HG03095 (cell line): ENCODE measurements around the gene LCE1C.

Source experiments
- ATAC-seq: cut with Tn5 transposase; IDR thresholded peaks from one replicate; pipeline ENCODE4 v1.9.1; 2021; ENCODE audit warnings: moderate library complexity; ENCODE audit not compliant: unreplicated experiment

The LCE1C gene

DNA sequence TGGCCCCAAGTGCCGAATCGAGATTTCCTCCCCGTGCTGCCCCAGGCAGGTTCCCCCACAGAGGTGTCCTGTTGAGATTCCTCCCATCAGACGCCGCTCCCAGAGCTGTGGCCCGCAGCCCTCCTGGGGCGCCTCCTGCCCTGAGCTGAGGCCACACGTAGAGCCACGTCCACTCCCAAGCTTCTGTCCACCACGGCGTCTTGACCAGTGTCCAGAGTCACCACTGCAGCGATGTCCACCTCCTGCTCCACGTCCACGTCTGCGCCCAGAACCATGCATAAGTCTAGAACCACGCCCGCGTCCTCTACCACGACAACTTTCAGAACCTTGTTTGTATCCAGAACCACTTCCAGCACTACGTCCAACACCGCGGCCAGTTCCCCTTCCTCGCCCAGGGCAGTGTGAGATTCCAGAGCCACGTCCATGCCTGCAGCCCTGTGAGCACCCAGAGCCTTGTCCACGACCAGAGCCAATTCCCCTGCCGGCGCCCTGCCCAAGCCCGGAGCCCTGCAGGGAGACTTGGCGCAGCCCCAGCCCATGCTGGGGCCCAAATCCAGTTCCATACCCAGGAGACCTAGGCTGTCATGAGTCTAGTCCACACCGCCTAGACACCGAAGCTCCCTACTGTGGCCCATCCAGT is 45.8 kb downstream of the LCE1C start:
- ATAC-seq = no peak

GRCh38 chr1:152759453-152760173 is 46.8 kb downstream of the LCE1C start:
- ATAC-seq = no peak

DNA sequence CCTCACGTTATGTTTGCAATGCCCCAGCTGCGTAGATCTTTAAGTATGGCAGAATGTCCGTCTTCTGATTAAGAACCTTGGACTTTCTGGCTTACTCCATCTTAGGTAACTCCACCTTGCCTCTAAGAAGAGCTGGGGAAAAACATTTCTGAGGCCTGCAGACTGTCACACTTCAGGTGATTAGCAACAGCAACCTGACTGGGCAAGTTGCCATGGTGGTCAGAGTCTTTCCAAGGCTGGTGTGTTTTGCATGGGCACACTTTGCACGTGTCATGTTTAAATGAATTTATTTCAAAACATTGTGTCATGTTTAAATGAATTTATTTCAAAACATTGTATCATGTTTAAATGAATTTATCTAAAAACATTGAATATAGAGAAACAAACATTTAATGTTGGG is 47.8 kb downstream of the LCE1C start:
- ATAC-seq = no peak

- no peak for ATAC-seq
These were observed 48.7 kb downstream of the LCE1C start, which contains the start of gene KPRP for GRCh38 chr1:152757747-152758146. TSS of gene KPRP (plus strand) at chr1:152758025. CDS start at chr1:152759589, 1,564 bp downstream.

GRCh38 chr1:152756872-152757271 is 49.6 kb downstream of the LCE1C start:
- no peak for ATAC-seq
